GM19023 (cell line): ENCODE measurements around the gene TNNI3K.

Experiments
- ATAC-seq: cut with Tn5 transposase; IDR thresholded peaks from one replicate; pipeline ENCODE4 v1.9.1; 2021; ENCODE audit warnings: mild to moderate bottlenecking, moderate library complexity; ENCODE audit not compliant: unreplicated experiment

TNNI3K gene

GRCh38 chr1:74531796-74532195 is 296.6 kb downstream of the TNNI3K start:
- no peak for ATAC-seq

- ATAC-seq = no peak
Observed at GRCh38 chr1:74534241-74534640, 299.1 kb downstream of the TNNI3K start.

GRCh38 chr1:74545821-74546220 is 310.6 kb downstream of the TNNI3K start:
- ATAC-seq = no peak

- ATAC-seq = no peak
Observed at GRCh38 chr1:74548961-74549750, 314.0 kb downstream of the TNNI3K start.

GRCh38 chr1:74549932-74550331 is 314.7 kb downstream of the TNNI3K start:
- no peak for ATAC-seq

- no peak for ATAC-seq
Observed at GRCh38 chr1:74570797-74571492, 335.8 kb downstream of the TNNI3K start.

- ATAC-seq = no peak
Observed at GRCh38 chr1:74571493-74571800, 336.3 kb downstream of the TNNI3K start.

- no peak for ATAC-seq
Observed at GRCh38 chr1:74571891-74572290, 336.7 kb downstream of the TNNI3K start.

- ATAC-seq = no peak
Observed at GRCh38 chr1:74578101-74578500, 342.9 kb downstream of the TNNI3K start.

- peak; percentile 99 for ATAC-seq
Observed at GRCh38 chr1:74579425-74579824, 344.2 kb downstream of the TNNI3K start.

GRCh38 chr1:74583397-74583796 is 348.2 kb downstream of the TNNI3K start:
- ATAC-seq = no peak

- no peak for ATAC-seq
Observed at GRCh38 chr1:74584185-74584584, 349.0 kb downstream of the TNNI3K start.

- no peak for ATAC-seq
Observed at GRCh38 chr1:74586253-74586897, 351.2 kb downstream of the TNNI3K start.

- no peak for ATAC-seq
Observed at GRCh38 chr1:74587888-74588287, 352.7 kb downstream of the TNNI3K start.

GRCh38 chr1:74590288-74590687 is 355.1 kb downstream of the TNNI3K start:
- ATAC-seq = no peak

GRCh38 chr1:74591949-74592348 is 356.8 kb downstream of the TNNI3K start:
- ATAC-seq = no peak

- no peak for ATAC-seq
Observed at GRCh38 chr1:74592580-74593355, 357.6 kb downstream of the TNNI3K start.
